Mucosa of descending colon (tissue), 3 donors: ENCODE data around the gene SLC26A9. TPM values are rescaled to one million over a fixed set of nuclear protein-coding genes. Genes with fewer than 3 reads are reported as not detected.

Experiments
- ATAC-seq: fragments of 200-7000 bp; cut with Tn5 transposase; one replicate; pipeline ENCODE4 v1.9.1; 2020; ENCODE audit warnings: mild to moderate bottlenecking, moderate library complexity
- DNase-seq, 3 donors: peaks; one replicate each; pipeline ENCODE4 v3.0.0-alpha.2; 2020
- H3K36me3 ChIP-seq: fragments of 200-600 bp; one replicate; pipeline ENCODE4 v1.8.0; 2021; ENCODE audit warnings: low read depth, mild to moderate bottlenecking
- H3K4me1 ChIP-seq: fragments of 200-600 bp; one replicate; pipeline ENCODE4 v1.8.0; 2021; ENCODE audit warnings: low read depth, mild to moderate bottlenecking
- H3K4me3 ChIP-seq: fragments of 200-600 bp; one replicate; pipeline ENCODE4 v1.8.0; 2021; ENCODE audit warnings: mild to moderate bottlenecking
- H3K9me3 ChIP-seq: fragments of 200-600 bp; one replicate; pipeline ENCODE4 v1.8.0; 2021; ENCODE audit warnings: mild to moderate bottlenecking
- CTCF ChIP-seq: fragments of 200-600 bp; IDR thresholded peaks from one replicate; pipeline ENCODE4 v1.8.0; 2022; ENCODE audit warnings: antibody characterized with exemption, mild to moderate bottlenecking
- intact Hi-C, 2 donors: fragments of 100-400 bp; cut with DNase I in 1 of 2; cut with micrococcal nuclease in 1 of 2; formaldehyde crosslinking; loops; one replicate each; pipeline versions ENCODE4 v1.11.0 to v1.11.1; 2022; cut with DNase I, micrococcal nuclease
- total RNA-seq, 3 donors: library from RNA; stranded (reverse); fragmentation: NEBNext Ultra II Directional in 2 of 3; extraction: Animal tissue kit (Norgen Biotek cat#: 25700) in 2 of 3; gene quantifications; one replicate each; pipeline versions ENCODE4 v1.2.1 to v1.2.4, GENCODE V29; 2021 to 2023
- donor health status: DM: no; HTN: no; CAD: no; lungs with moderate emphysema.
- donor health status: DM: no; HTN: no; CAD: no.
- donor health status: DM: no; HTN: yes; CAD: no.

The SLC26A9 gene
- total RNA-seq, 3 donors from 2014 or later = not detected

- no peak for TF ChIP-seq CTCF
- DNase-seq = no peak
- Histone ChIP-seq H3K9me3 (no peaks in the 10 kb centered on the region), H3K36me3 (no peaks in the 10 kb centered on the region), H3K4me3 (no peak overlapping the region), H3K4me1 (no peaks in the 10 kb centered on the region)
- intact Hi-C loops = no loop called here
- ATAC-seq = peak; percentile 10
Measured at GRCh38 chr1:205947024-205947423, 3.8 kb upstream of the SLC26A9 start.

- H3K9me3 ChIP-seq = no peaks in the 10 kb centered on the region
- DNase-seq (no peak), ATAC-seq (no peak)
- H3K36me3 ChIP-seq = no peaks in the 10 kb centered on the region
- TF ChIP-seq CTCF = no peak
- intact Hi-C loops = no loop called here
- H3K4me1 ChIP-seq = no peaks in the 10 kb centered on the region
- no peak overlapping the region for H3K4me3 ChIP-seq
Measured at GRCh38 chr1:205945069-205945468, 1.8 kb upstream of the SLC26A9 start.

GRCh38 chr1:205944525-205944924 lies 1.3 kb upstream of the SLC26A9 start:
- intact Hi-C loops = no loop called here

GRCh38 chr1:205942631-205943159 lies 561 bp downstream of the SLC26A9 start:
- DNase-seq = no peak
- H3K4me3 ChIP-seq = no peak overlapping the region
- no peak for TF ChIP-seq CTCF
- no peaks in the 10 kb centered on the region for H3K4me1 ChIP-seq
- intact Hi-C loops = no loop called here
- no peak for ATAC-seq
- H3K9me3 ChIP-seq = no peaks in the 10 kb centered on the region
- H3K36me3 ChIP-seq = no peaks in the 10 kb centered on the region

More at GRCh38 chr1:205944525-205944924, 1.3 kb upstream of the SLC26A9 start:
- DNase-seq = no peak
- no peak overlapping the region for H3K4me3 ChIP-seq
- TF ChIP-seq CTCF = no peak
- H3K36me3 ChIP-seq = no peaks in the 10 kb centered on the region
- ATAC-seq = no peak
- no peaks in the 10 kb centered on the region for H3K4me1 ChIP-seq
- H3K9me3 ChIP-seq = no peaks in the 10 kb centered on the region

- H3K4me3 ChIP-seq = no peak overlapping the region
- intact Hi-C loops = no loop called here
- DNase-seq = peak in 1 of 3 donors; percentile 17
- no peak for TF ChIP-seq CTCF
- no peaks in the 10 kb centered on the region for H3K9me3 ChIP-seq
- ATAC-seq = no peak
- no peaks in the 10 kb centered on the region for H3K36me3 ChIP-seq
- no peaks in the 10 kb centered on the region for H3K4me1 ChIP-seq
Measured at GRCh38 chr1:205940710-205941109, 2.5 kb downstream of the SLC26A9 start.
